B cell (primary cell): ENCODE results near the gene NT5DC4.

Experiments used
- EZH2 ChIP-seq: IDR thresholded peaks from 2 replicates; pipeline ENCODE4 v1.6.1; 2012; ENCODE audit warnings: borderline replicate concordance, low read depth, mild to moderate bottlenecking, moderate library complexity, low read length; ENCODE audit not compliant: insufficient read depth, poor library complexity, severe bottlenecking
- TF ChIP-seq, protein P1 (sequence below): fragments of 200-600 bp; IDR thresholded peaks from one replicate; pipeline ENCODE4 v1.8.0; 2022; ENCODE audit warnings: antibody characterized with exemption, mild to moderate bottlenecking

- TF ChIP-seq EZH2: no peak
- TF ChIP-seq, protein P1, sequence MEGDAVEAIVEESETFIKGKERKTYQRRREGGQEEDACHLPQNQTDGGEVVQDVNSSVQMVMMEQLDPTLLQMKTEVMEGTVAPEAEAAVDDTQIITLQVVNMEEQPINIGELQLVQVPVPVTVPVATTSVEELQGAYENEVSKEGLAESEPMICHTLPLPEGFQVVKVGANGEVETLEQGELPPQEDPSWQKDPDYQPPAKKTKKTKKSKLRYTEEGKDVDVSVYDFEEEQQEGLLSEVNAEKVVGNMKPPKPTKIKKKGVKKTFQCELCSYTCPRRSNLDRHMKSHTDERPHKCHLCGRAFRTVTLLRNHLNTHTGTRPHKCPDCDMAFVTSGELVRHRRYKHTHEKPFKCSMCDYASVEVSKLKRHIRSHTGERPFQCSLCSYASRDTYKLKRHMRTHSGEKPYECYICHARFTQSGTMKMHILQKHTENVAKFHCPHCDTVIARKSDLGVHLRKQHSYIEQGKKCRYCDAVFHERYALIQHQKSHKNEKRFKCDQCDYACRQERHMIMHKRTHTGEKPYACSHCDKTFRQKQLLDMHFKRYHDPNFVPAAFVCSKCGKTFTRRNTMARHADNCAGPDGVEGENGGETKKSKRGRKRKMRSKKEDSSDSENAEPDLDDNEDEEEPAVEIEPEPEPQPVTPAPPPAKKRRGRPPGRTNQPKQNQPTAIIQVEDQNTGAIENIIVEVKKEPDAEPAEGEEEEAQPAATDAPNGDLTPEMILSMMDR: peak; percentile 71
These were observed 29.9 kb upstream of the NT5DC4 start for GRCh38 chr2:112690853-112691401.
